Erythroblast (primary cell): Measurements from ENCODE around the gene NFATC2IP.
"Not testable (repeated sequence)": the region's sequence is repeated elsewhere in the genome, so short reads cannot be mapped to it uniquely, and the experiment has no call there.

Experiments
- GATA1 ChIP-seq: IDR thresholded peaks from 2 replicates; pipeline ENCODE4 v1.6.1; 2011; ENCODE audit warnings: low read depth, mild to moderate bottlenecking, control low read depth, low read length, moderate library complexity
- POLR2A ChIP-seq: IDR thresholded peaks from 2 replicates; pipeline ENCODE4 v1.6.1; 2011; ENCODE audit warnings: mild to moderate bottlenecking, low read length

DNA sequence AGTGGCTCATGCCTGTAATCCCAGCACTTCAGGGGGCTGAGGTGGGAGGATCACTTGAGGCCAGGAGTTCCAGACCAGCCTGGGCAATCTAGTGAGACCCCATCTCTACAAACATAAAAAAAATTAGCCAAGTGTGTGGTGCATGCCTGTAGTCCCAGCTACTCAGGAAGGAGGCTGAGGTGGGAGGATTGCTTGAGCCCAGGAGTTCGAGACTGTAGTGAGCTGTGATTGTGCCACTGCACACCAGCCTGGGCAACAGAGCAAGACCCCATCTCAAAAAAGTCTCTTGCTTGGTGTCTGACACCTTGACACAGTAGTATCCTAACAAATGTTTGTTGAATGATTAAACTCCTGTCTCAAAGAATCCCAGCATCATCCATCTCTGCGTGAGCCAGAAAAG, 19.0 kb downstream of the NFATC2IP start:
- not testable (repeated sequence) for TF ChIP-seq POLR2A, GATA1
